GM12878 (cell line): ENCODE results near the gene ZNF624.

Source experiments
- EZH2 ChIP-seq: IDR thresholded peaks from 2 replicates; pipeline ENCODE4 v1.6.1; 2012; ENCODE audit warnings: low read depth, mild to moderate bottlenecking, control low read depth, inconsistent platforms, low read length, borderline replicate concordance; ENCODE audit not compliant: control insufficient read depth
- NBN ChIP-seq: fragments of 450-650 bp; IDR thresholded peaks from 2 replicates; pipeline ENCODE4 v1.6.1; 2016
- PKNOX1 ChIP-seq: fragments of 450-650 bp; IDR thresholded peaks from 2 replicates; pipeline ENCODE4 v1.6.1; 2016; ENCODE audit warnings: mild to moderate bottlenecking
- POU2F2 ChIP-seq: IDR thresholded peaks from 3 replicates; pipeline ENCODE4 v1.6.1; 2011; ENCODE audit warnings: low read depth, mild to moderate bottlenecking, low read length, borderline replicate concordance
- RB1 ChIP-seq: fragments of 450-650 bp; formaldehyde crosslinking; IDR thresholded peaks from 2 replicates; pipeline ENCODE4 v1.6.1; 2017; ENCODE audit warnings: mild to moderate bottlenecking, borderline replicate concordance
- RCOR1 ChIP-seq: conservative IDR thresholded peaks from 2 replicates; pipeline ENCODE4 v1.6.1; 2012; ENCODE audit warnings: low read depth, low read length, improper control_type of control experiment
- SIX5 ChIP-seq: IDR thresholded peaks from 2 replicates; pipeline ENCODE4 v1.6.1; 2011; ENCODE audit warnings: mild to moderate bottlenecking, low read depth, low read length, moderate library complexity; ENCODE audit not compliant: severe bottlenecking
- SREBF2 ChIP-seq: IDR thresholded peaks from 2 replicates; pipeline ENCODE4 v1.6.1; 2012; ENCODE audit warnings: mild to moderate bottlenecking, low read length
- SRF ChIP-seq, 2 experiments: IDR thresholded peaks; 2 replicates each; pipeline ENCODE4 v1.6.1; 2011; ENCODE audit warnings: low read depth in 2 of 2, low read length in 2 of 2, mild to moderate bottlenecking in 1 of 2, moderate library complexity in 1 of 2
- ZNF274 ChIP-seq: IDR thresholded peaks from one replicate; pipeline ENCODE4 v1.8.0; 2011; ENCODE audit not compliant: insufficient read length, insufficient read depth

GRCh38 chr17:16662936-16663335 lies 9.3 kb upstream of the ZNF624 start:
- TF ChIP-seq SRF (IDR thresholded peaks at IDR 0.05; ENCODE audit: low read depth in 2 of 2, low read length in 2 of 2) (no peak), SREBF2 (no peak), SIX5 (no peak), RCOR1 (no peak), RB1 (no peak), EZH2 (no peak), PKNOX1 (no peak), ZNF274 (no peak), POU2F2 (no peak), NBN (no peak)
